NCI-H82 treated with DMSO at 0.1 percent for 48 hours (cell line): Measurements from ENCODE around the gene ZSWIM5.
"Not testable (repeated sequence)": the region's sequence is repeated elsewhere in the genome, so short reads cannot be mapped to it uniquely, and the experiment has no call there.

ENCODE experiments used
- DNase-seq: peaks from one replicate; lab custom pipeline; 2025; ENCODE audit not compliant: unreplicated experiment; lab: John Stamatoyannopoulos, UW

ZSWIM5 gene

DNA sequence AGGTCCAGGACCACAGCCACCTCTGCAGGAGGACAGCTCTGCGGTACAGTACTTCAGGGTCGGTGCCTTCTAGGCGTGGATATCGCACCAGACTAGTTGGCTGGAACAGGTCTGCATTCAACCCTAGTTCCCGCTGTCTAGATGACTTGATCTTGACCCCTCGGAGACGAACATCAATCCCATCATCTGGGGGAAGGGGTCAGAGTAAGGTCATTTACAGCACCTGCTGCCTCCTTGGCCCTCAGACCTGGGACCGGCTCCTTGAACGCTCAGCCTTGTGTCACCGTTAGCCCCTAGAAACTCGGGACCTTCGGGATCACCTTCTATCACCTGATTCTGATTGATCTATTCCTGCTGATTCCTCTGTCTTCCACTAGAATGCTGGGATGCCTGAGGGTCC is 197.9 kb downstream of the ZSWIM5 start:
- no peak for DNase-seq

DNA sequence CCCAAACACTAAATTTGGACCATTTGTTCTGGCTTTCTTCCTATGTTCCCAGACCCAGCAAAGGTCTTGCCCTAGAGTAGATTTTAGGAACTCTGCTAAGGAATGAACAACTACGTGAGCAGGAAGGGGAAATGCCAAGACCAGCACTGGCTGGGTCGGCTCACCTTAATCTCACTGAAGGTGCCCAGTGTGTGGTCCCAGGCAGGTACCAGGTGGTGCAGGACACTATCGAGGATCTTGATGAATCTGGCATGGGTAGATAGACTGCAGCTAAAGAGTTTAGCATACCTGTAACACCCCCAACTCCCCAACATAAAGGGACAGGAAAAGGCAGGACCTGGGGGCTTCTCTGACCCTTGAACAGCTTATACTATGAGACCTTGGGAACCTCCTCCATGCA is 198.3 kb downstream of the ZSWIM5 start:
- no peak for DNase-seq

DNA sequence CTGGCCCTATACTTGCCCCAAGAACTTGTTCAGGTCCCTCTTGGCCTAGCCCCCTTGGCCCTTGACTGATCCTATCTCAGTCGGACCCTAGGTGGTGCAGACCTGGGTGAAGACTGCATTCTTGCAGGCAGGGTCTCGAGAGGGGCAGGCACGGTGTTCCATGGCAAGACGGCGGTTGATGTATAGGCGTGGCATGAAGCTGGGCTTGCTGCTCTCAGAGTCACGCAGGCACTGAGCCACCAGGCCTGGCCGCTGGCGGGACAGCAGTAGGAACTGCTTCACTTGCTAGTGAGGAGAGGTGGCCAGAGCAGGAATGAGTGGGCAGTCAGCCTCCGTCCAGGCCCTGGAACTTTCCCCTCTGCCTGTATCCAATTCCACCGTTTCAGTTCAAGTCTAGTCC is 199.1 kb downstream of the ZSWIM5 start:
- no peak for DNase-seq

DNA sequence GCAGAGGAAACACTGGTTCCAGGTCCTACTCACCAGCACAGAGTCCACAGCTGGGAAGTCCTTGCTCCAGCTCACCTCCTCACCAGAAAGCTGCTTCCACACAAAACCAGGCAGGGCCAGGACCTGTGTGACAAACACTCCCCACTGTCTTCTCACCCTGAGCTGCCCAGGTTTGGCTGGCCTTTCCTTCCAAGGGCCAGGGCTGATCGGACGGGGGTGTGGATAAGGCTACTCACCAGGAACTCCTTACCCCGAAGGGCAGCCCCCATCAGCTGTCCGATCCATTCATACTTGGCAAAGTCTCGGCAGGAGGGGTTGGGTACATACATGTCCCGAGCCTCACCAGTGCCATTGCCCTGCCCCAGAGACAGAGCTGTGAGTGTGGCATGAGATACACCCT is 200.6 kb downstream of the ZSWIM5 start:
- no peak for DNase-seq

DNA sequence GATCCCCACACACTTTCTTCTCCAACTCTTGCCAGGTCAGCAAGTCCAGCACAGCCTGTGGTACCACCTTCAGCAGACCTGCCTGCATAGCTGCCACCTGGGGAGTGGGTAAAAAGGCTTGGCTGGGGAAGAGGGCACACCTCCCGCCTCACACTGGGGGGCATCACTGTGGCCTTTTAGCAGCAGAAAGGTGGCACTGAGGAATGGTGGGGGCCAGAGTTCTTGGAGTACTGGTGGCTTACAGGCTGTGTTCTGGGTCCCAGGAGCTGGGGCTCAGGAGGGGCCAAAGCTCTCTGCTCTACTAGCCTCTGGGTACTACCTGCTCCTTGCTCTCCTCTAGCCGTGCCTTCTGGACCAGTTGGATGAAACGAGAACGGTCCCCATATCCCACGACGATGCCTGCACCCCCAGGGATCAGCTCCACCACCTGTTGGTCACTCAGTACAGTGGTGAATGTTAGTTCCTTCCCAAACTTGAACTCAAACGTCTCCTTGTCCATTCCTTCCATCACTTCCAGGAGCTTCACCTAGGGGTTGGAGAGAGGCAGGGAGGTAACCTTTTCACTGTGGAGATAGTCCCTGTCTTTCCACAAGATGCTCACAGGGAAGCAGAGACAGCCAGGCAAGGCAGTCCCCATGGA is 202.0 kb downstream of the ZSWIM5 start:
- no peak for DNase-seq

DNA sequence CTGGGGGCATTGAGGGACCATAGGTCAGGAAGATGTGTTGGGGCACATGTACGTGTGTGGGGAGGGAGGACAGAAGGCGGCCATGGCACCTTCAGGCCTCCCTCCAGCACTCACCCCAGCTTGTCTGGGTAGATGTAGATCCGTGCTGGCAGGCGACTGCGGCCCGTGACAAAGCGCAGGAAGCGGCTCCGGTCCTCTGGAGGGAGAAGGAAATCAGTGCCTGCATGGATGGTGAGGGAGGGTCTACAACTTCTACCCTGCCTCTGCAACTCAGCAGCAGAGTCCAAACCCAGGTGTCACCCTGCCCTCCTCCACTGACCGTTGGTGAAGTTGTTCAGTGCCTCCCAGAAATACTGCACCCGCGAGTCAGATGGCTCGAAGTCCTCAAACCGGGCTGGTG is 202.7 kb downstream of the ZSWIM5 start:
- DNase-seq = no peak

DNA sequence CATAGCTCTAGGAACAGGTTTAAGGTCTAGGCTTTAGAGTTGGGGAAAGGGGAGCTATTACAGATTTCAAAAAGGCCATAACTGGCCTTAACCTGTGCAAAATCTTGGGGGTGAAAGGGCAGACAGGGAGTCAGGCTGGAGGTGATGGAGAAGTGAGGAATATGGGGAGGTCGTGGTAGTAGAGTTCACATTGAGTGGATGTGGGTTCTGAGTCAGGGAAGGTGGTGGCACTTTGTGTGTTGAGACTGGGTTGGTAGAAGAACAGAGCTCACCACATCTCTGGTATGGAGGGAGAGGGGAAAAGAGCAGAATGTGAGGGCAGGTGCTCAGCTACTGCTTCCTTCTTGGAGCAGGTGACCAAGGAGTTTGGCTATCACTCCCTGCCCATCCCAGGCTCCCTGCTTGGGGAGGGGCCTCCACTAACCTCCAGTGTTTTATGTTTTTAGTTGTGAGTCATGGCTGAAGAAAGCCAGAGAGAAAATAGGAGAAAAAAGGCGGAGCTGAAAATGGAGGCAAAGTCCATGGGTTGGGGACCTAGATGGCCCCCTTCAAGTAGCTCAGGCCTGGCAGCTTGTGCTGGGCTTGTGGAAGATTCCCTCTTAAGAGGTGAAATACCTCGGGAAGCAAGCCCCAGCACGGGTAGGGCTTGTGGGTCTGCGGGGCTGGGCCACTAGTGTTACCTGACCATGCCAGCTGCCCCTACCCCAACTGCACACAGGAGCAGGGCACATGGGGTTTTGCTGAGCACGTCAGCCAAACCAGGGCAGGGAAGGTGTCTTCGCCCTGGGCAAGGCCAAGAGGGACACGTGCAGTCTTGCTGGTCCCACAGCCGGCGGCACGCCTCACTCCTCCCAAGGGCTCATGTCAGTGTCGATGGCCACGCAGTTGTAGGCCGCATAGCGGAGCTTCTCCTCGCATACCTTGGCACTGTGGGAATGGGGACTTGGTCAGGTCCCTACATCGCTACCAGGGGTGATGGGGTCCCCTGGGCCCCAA is 203.5 kb downstream of the ZSWIM5 start:
- no peak for DNase-seq

DNA sequence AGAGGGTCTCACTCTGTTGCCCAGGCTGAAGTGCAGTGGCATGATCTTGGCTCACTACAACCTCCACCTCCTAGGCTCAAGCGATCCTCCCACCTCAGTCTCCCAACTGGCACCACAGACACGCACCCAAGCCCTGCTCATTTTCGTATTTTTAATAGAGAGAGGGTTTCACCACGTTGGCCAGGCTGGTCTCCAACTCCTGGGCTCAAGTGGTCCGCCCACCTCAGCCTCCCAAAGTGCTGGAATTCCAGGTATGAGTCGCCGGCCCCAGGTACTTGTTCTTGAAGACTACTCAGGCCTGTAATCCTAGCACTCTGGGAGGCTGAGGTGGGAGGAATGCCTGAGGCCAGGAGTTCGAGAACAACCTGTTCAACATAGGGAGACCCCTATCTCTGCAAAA is 204.8 kb downstream of the ZSWIM5 start:
- DNase-seq = not testable (repeated sequence)

DNA sequence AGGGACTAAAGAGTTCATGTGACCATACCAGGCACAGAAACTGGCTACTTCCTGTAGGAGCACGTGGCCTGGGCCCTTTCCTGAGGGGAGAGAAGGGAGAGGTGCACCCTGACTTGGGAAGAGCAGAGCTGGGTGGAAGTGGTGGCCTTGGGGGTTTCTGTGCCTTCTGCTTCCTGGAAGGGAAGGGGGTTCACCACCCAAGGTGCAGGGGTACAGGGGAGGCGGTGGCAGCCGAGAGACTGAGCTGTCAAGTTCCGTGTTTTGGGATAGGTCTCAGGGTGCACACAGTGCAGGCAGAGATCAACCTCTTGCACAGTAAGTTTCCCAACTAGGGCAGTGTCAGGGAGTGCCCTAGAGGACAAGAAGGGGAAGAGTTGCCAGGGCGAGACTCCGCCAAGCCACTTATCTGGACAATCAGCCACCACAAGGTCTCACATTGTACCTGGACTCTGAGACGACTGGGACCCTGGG is 205.4 kb downstream of the ZSWIM5 start:
- DNase-seq = no peak

DNA sequence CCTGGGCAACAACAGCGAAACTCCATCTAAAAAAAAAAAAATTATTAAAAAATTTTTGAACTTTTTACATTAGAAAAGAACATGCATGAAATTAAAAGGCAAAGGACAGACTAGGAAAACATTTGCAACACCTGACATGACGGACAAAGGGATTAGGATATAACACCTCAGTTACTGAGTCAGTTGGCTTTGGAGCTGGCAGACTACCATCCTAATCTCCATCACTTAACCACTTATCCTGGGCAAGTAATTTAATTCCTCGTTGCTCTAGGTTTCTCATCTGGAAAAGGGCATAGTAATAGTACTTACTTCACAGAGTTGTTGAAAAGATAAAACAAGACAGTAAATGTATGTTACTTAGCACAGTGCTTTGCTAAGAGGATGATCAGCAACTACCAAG is 207.2 kb downstream of the ZSWIM5 start:
- DNase-seq = peak; percentile 75

DNA sequence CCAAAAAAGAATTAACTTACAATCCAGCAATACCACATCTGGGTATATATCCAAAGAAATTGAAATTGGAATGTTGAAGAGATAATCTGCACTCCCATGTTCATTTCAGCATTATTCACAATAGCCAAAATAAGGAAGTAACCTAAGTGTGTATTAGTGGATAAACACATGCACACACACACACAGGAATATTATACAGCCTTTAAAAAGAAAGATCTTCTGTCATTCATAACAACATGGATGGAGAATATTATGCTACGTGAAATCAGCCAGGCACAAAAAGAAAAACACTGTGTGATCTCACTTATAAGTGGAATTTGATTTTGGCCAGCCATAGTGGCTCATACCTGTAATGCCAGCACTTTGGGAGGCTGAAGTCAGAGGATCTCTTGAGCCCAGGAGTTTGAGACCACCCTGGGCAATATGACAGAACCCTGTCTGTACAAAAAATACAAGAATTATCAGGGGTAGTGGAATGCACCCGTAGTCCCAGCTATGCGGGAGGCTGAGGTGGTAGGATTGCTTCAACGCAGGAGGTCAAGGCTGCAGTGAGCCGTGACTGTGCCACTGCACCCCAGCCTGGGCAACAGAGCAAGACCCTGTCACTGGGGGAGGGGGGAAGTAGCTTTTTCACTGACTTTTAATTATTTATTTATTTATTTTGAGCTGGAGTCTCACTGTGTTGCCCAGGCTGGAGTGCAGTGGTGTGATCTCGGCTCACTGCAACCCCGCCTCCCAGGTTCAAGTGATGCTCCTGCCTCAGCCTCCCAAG is 210.8 kb downstream of the ZSWIM5 start:
- DNase-seq = no peak

DNA sequence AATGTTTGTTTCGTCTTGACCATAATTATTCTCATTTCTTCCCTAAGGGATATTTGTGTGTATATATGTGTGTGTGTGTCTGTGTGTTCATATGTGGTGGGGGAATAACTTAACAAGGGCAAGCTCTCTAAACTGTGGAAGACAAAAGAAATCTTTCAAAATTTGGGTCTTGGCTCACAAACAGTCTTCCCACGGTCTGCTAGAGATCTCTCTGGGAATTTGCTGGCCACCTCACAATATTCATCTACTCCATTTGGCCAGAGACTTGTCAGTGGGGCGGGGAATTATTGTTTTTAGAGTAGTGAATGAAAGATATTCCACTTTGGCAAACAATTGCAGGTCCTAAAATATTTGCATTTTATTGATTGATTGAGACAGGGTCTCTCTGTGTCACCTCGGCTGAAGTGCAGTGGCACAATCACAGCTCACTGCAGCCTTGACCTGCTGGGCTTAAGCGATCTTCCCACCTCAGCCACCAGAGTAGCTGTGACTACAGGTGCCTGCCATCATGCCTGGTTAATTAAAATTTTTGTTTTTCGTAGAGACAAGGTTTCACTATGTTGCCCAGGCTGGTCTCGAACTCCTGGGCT is 212.0 kb downstream of the ZSWIM5 start:
- DNase-seq = no peak

DNA sequence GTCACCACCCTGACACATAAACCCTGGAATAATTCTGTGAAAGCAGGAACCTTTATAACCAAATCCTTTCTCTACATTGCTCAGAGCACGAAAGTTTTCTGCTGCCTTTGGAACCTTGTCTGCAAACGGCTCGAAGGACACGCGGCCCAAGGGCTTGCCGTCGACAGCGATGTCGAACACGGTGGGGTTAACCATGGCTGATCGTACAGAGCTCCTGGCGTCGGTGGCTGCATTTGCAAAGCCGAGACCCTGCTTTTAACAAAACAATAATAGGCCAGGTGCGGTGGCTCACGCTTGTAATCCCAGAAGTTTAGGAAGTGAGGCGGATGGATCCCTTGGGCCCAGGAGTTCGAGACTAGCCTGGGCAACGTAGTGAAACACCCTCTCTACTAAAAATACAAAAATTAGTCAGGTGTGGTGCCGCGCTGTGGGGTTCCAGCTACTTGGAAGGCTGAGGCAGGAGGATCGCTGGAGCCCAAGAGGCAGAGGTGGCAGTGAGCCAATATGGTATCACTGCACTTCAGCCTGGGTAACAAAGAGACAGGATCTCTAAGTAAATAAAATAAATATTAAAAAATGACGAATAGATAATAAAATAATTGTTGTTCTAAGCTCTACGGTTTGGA is 217.8 kb downstream of the ZSWIM5 start:
- DNase-seq = no peak

DNA sequence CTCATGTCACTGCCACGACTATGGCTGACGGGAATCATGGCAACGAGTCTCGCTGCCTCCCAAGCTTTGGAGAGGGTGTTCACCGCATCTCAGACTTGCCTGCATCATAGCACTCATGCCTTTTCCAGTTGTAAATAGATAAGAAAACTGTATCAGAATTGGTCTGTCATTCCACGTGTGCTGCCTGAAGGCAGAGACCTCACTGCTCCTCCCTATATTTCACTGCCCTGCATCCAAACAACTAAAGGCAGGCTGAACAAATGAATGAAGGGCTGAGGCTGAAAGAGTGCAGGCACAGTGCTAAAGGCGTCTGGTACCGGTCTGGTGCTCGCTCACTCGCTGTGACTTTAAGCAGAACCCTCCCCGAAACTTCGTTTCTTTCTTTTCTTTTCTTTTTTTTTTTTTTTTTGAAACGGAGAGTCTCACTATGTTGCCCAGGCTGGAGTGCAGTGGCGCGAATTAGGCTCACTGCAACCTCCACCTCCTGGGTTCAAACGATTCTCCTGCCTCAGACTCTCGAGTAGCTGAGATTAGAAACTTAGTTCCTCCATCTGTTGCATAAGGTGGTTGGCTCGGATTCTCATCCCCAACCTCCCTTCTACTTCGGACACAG is 220.6 kb downstream of the ZSWIM5 start:
- DNase-seq = no peak

DNA sequence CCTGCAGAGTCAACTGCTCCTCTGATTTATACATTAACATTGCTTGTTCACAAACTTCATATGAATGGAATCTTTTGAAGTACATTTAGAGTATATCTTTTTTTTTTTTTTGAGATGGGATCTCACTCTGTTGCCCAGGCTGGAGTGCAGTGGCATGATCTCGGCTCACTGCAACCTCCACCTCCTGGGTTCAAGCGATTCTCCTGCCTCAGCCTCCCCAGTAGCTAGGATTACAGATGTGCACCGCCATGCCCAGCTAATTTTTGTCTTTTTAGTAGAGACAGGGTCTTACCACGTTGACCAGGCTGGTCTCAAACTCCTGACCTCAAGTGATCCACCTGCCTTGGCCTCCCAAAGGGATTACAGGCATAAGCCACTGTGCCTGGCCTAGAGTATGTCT is 229.0 kb downstream of the ZSWIM5 start:
- not testable (repeated sequence) for DNase-seq

DNA sequence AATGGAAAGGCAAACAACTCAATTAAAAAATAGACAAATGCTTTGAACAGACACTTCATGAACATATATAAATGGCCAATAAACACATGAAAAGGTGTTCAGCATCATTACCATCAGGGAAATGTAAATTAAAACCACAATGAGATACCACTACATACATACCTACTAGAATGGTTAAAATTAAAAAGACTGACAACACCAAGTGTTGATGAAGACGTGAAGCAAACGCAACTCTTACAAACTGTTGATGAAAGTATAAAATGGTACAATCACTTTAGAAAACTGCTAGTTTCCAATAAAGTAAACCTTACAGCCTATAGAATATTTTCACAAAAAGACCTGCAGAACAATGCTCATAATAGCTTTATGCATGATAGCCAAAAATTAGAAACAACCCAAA is 230.2 kb downstream of the ZSWIM5 start:
- DNase-seq = no peak

DNA sequence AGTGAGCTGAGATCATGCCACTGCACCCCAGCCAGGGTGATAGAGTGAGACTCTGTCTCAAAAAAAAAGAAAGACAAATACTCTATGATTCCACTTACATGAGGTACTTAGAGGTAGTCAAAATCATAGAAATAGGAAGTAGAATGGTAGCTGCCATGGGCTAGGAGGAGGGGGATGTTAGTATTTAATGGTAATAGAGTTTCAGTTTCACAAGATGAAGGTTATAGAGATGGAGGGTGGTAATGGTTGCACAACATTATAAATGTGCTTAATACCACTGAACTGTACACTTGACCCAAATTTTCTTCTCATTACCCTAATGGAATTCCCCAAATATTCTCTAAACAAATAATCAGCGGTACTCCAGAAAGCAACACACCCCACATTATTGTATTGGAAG is 232.8 kb downstream of the ZSWIM5 start:
- no peak for DNase-seq

DNA sequence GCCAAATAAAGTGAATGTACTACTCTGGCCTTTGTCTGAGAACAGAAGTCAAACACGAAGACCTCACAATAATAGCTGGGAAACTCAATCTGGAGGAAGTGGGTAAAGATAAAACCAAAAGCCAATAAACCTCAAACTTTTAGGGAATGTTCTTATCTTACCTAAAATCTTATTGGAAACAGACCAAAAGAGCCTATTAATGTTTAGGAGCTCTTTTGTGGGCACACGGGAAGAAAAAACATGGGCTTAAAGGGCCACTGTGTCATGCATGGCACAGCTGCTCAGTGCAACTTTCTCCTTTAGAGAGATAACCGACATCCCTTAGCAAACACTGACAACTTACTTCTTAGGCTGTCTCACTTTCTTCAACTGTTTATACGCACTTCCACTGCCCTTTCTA is 236.1 kb downstream of the ZSWIM5 start:
- no peak for DNase-seq
